Tibial nerve (tissue), 4 donors: ENCODE data around the gene STOX2.

ENCODE experiments used
- EP300 ChIP-seq, 2 donors: sonication (generic); formaldehyde crosslinking; IDR thresholded peaks; one replicate each; pipeline ENCODE4 v1.6.1; 2017; ENCODE audit warnings: antibody characterized with exemption in 2 of 2, mild to moderate bottlenecking in 1 of 2
- POLR2A ChIP-seq, 2 donors: fragments of 450-650 bp; IDR thresholded peaks; one replicate each; pipeline ENCODE4 v1.6.1; 2017; ENCODE audit warnings: antibody characterized with exemption in 2 of 2, mild to moderate bottlenecking in 2 of 2, moderate library complexity in 2 of 2
- TF ChIP-seq, protein P1 (sequence below), 5 experiments: fragments of 200-600 bp in 3 of 5; fragments of 450-650 bp in 2 of 5; sonication (generic) in 3 of 5; IDR thresholded peaks; one replicate each; pipeline ENCODE4 v1.5.1; 2016 to 2019; ENCODE audit warnings: antibody characterized with exemption in 5 of 5, mild to moderate bottlenecking in 3 of 5, moderate library complexity in 2 of 5

DNA sequence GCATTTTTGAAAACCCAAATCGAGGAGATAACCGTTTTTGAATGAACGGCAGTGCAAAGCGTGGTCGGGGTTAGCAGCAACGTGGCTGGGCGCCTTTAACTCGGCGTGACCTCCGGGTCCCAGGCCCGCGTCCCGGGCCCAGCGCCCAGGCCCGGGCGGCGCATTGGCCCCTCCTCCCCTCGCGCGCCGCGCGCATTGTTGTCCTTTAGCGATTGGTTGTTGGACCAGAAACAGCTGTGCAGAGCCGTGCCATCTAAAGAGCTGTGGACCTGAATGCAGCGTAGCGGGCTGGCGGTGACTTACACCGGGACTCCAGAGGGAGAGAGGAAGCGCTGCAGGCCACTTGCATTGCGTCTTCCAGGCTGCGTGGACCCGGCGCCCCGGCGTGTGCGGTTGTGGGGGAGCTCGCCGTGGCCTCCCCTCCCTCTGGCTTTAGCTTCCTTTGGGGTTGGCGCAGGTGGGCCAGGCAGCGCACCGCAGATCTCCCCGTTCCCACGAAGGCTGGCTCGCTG is at the start of gene STOX2:
- TF ChIP-seq, protein P1, sequence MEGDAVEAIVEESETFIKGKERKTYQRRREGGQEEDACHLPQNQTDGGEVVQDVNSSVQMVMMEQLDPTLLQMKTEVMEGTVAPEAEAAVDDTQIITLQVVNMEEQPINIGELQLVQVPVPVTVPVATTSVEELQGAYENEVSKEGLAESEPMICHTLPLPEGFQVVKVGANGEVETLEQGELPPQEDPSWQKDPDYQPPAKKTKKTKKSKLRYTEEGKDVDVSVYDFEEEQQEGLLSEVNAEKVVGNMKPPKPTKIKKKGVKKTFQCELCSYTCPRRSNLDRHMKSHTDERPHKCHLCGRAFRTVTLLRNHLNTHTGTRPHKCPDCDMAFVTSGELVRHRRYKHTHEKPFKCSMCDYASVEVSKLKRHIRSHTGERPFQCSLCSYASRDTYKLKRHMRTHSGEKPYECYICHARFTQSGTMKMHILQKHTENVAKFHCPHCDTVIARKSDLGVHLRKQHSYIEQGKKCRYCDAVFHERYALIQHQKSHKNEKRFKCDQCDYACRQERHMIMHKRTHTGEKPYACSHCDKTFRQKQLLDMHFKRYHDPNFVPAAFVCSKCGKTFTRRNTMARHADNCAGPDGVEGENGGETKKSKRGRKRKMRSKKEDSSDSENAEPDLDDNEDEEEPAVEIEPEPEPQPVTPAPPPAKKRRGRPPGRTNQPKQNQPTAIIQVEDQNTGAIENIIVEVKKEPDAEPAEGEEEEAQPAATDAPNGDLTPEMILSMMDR (IDR thresholded peaks at IDR 0.05): no peak
- TF ChIP-seq POLR2A (IDR thresholded peaks at IDR 0.05) (peak in 1 of 2 donors; percentile 25), EP300 (IDR thresholded peaks at IDR 0.05) (peak in 1 of 2 donors; percentile 56)
